IMR-90 (cell line): Measurements from ENCODE around the gene FSTL5. TPM values are rescaled to one million over a fixed set of nuclear protein-coding genes. Genes with fewer than 3 reads are reported as not detected.

Experiments used
- ATAC-seq: fragments of 200-7000 bp; cut with Tn5 transposase; 2 replicates; pipeline ENCODE4 v1.9.1; 2020; ENCODE audit warnings: low read depth, mild to moderate bottlenecking, moderate library complexity
- BruUV-seq: library from RNA; stranded (reverse); fragments of 400-500 nt; replicated peaks from 2 replicates; lab custom pipeline; 2021; lab: Mats Ljungman, UMichigan
- CTCF ChIA-PET: fragments of 300-600 bp; formaldehyde crosslinking; extraction: SDS; loops from one replicate; lab custom pipeline; 2021; ENCODE audit warnings: antibody characterized with exemption; lab: Yijun Ruan, JAX
- POLR2A ChIA-PET: fragments of 300-600 bp; sonication (Branson Sonifier 250); formaldehyde crosslinking; loops from one replicate; lab custom pipeline; 2022; ENCODE audit warnings: antibody characterized with exemption; ENCODE audit not compliant: unreplicated experiment; lab: Charles Lee
- DNase-seq: peaks from one replicate; pipeline ENCODE4 v3.0.0; 2013
- H2AFZ ChIP-seq: replicated peaks from 2 replicates; pipeline ENCODE3; 2013; ENCODE audit warnings: low read length, mild to moderate bottlenecking; ENCODE audit not compliant: poor library complexity
- H2AK5ac ChIP-seq: 2 replicates; pipeline ENCODE4 v1.6.1; 2013; ENCODE audit warnings: low read depth, low read length, inconsistent platforms
- H2AK9ac ChIP-seq: replicated peaks from 2 replicates; pipeline ENCODE3; 2013; ENCODE audit warnings: mild to moderate bottlenecking, low read depth, low read length, moderate library complexity; ENCODE audit not compliant: poor library complexity
- H2BK120ac ChIP-seq: 2 replicates; pipeline ENCODE4 v1.6.1; 2013; ENCODE audit warnings: low read depth, low read length, inconsistent platforms
- H2BK15ac ChIP-seq: 3 replicates; pipeline ENCODE4 v1.6.1; 2013; ENCODE audit warnings: low read depth, low read length, inconsistent platforms
- H2BK20ac ChIP-seq: 2 replicates; pipeline ENCODE4 v1.6.1; 2013; ENCODE audit warnings: low read depth, mild to moderate bottlenecking, inconsistent platforms, low read length, moderate library complexity
- H2BK5ac ChIP-seq: 2 replicates; pipeline ENCODE4 v1.6.1; 2013; ENCODE audit warnings: mild to moderate bottlenecking, low read depth, low read length, inconsistent platforms; ENCODE audit not compliant: poor library complexity, severe bottlenecking
- H3K14ac ChIP-seq: replicated peaks from 2 replicates; pipeline ENCODE4 v1.6.1; 2013; ENCODE audit warnings: low read depth, low read length, inconsistent platforms
- H3K18ac ChIP-seq: 2 replicates; pipeline ENCODE4 v1.6.1; 2013; ENCODE audit warnings: low read depth, low read length, control low read depth
- H3K23ac ChIP-seq: 2 replicates; pipeline ENCODE4 v1.6.1; 2013; ENCODE audit warnings: low read depth, low read length, inconsistent platforms
- H3K27ac ChIP-seq: 2 replicates; pipeline ENCODE4 v1.5.1; 2013; ENCODE audit warnings: mild to moderate bottlenecking, control low read depth, low read length; ENCODE audit not compliant: insufficient read depth
- H3K27me3 ChIP-seq: 2 replicates; pipeline ENCODE4 v1.6.1; 2013; ENCODE audit warnings: low read length; ENCODE audit not compliant: control insufficient read depth, insufficient read depth
- H3K36me3 ChIP-seq: 2 replicates; pipeline ENCODE4 v1.6.1; 2013; ENCODE audit warnings: low read length, mixed read lengths; ENCODE audit not compliant: control insufficient read depth, insufficient read depth
- H3K4ac ChIP-seq: 2 replicates; pipeline ENCODE4 v1.6.1; 2013; ENCODE audit warnings: low read depth, low read length, inconsistent platforms
- H3K4me1 ChIP-seq: 2 replicates; pipeline ENCODE4 v1.6.1; 2013; ENCODE audit warnings: low read length, mixed read lengths; ENCODE audit not compliant: control insufficient read depth, insufficient read depth
- H3K4me2 ChIP-seq: 2 replicates; pipeline ENCODE4 v1.6.1; 2013; ENCODE audit warnings: low read depth, mild to moderate bottlenecking, control low read depth, low read length, moderate library complexity
- H3K4me3 ChIP-seq: 2 replicates; pipeline ENCODE4 v1.5.1; 2013; ENCODE audit warnings: low read depth, mild to moderate bottlenecking, control low read depth, low read length, moderate library complexity; ENCODE audit not compliant: insufficient read depth
- H3K56ac ChIP-seq: 2 replicates; pipeline ENCODE4 v1.6.1; 2013; ENCODE audit warnings: low read length, inconsistent platforms; ENCODE audit not compliant: insufficient read depth; ENCODE audit errors: extremely low read depth
- H3K79me1 ChIP-seq, 2 experiments: 2 replicates each; pipeline ENCODE4 v1.6.1; 2013; ENCODE audit warnings: low read length in 2 of 2, inconsistent platforms in 1 of 2, low read depth in 1 of 2
- H3K9ac ChIP-seq: 2 replicates; pipeline ENCODE4 v1.6.1; 2013; ENCODE audit warnings: low read depth, low read length, control low read depth
- H3K9me1 ChIP-seq: 2 replicates; pipeline ENCODE4 v1.6.1; 2013; ENCODE audit warnings: low read length, inconsistent platforms; ENCODE audit not compliant: insufficient read depth
- H3K9me3 ChIP-seq: 2 replicates; pipeline ENCODE4 v1.6.1; 2013; ENCODE audit warnings: low read length; ENCODE audit not compliant: control insufficient read depth, insufficient read depth
- H4K20me1 ChIP-seq: 2 replicates; pipeline ENCODE4 v1.6.1; 2013; ENCODE audit warnings: low read length, inconsistent platforms; ENCODE audit not compliant: insufficient read depth
- H4K5ac ChIP-seq: 2 replicates; pipeline ENCODE4 v1.6.1; 2013; ENCODE audit warnings: mild to moderate bottlenecking, low read depth, low read length, control low read depth
- H4K8ac ChIP-seq, 2 experiments: 2 replicates each; pipeline ENCODE4 v1.6.1; 2013; ENCODE audit warnings: low read depth in 2 of 2, low read length in 2 of 2, control low read depth in 1 of 2, inconsistent platforms in 1 of 2
- H4K91ac ChIP-seq: 2 replicates; pipeline ENCODE4 v1.6.1; 2013; ENCODE audit warnings: low read depth, low read length, inconsistent platforms; ENCODE audit not compliant: insufficient read depth
- BHLHE40 ChIP-seq: fragments of 150-350 bp; IDR thresholded peaks from 2 replicates; pipeline ENCODE4 v1.6.1; 2016; ENCODE audit warnings: mild to moderate bottlenecking, low read depth, low read length
- CHD1 ChIP-seq: IDR thresholded peaks from 2 replicates; pipeline ENCODE4 v1.6.1; 2012; ENCODE audit warnings: low read depth, low read length, improper control_type of control experiment
- CTCF ChIP-seq: conservative IDR thresholded peaks from 2 replicates; pipeline ENCODE4 v1.5.1; 2012; ENCODE audit warnings: mild to moderate bottlenecking, low read depth, low read length, improper control_type of control experiment
- ELK1 ChIP-seq: fragments of 150-350 bp; IDR thresholded peaks from 2 replicates; pipeline ENCODE4 v1.6.1; 2016; ENCODE audit warnings: low read depth, mild to moderate bottlenecking, low read length, moderate library complexity, borderline replicate concordance
- MAFK ChIP-seq: IDR thresholded peaks from 2 replicates; pipeline ENCODE4 v1.6.1; 2012; ENCODE audit warnings: low read depth, low read length, improper control_type of control experiment
- MAZ ChIP-seq: IDR thresholded peaks from 2 replicates; pipeline ENCODE4 v1.6.1; 2012; ENCODE audit warnings: low read depth, mild to moderate bottlenecking, low read length, improper control_type of control experiment, moderate library complexity, borderline replicate concordance
- NFE2L2 ChIP-seq: fragments of 150-350 bp; IDR thresholded peaks from 2 replicates; pipeline ENCODE4 v1.6.1; 2016; ENCODE audit warnings: low read depth, mild to moderate bottlenecking, low read length
- RAD21 ChIP-seq: IDR thresholded peaks from 2 replicates; pipeline ENCODE4 v1.6.1; 2012; ENCODE audit warnings: low read length, improper control_type of control experiment
- RCOR1 ChIP-seq: IDR thresholded peaks from 2 replicates; pipeline ENCODE4 v1.6.1; 2012; ENCODE audit warnings: mild to moderate bottlenecking, low read length, improper control_type of control experiment; ENCODE audit not compliant: insufficient replicate concordance
- RFX5 ChIP-seq: IDR thresholded peaks from 2 replicates; pipeline ENCODE4 v1.8.0; 2012; ENCODE audit warnings: low read depth, mild to moderate bottlenecking, low read length, moderate library complexity
- SMC3 ChIP-seq: fragments of 150-350 bp; IDR thresholded peaks from 2 replicates; pipeline ENCODE4 v1.6.1; 2016; ENCODE audit warnings: low read depth, mild to moderate bottlenecking, antibody characterized with exemption, low read length, moderate library complexity
- USF2 ChIP-seq: fragments of 150-350 bp; IDR thresholded peaks from 2 replicates; pipeline ENCODE4 v1.6.1; 2017; ENCODE audit warnings: mild to moderate bottlenecking, antibody characterized with exemption, low read length, low read depth
- WGBS, 2 experiments: methylation state at CpG; one replicate each; pipeline versions ENCODE4 v1.1.5 to v1.1.7; 2013; ENCODE audit warnings: missing lambda C conversion rate in 2 of 2; ENCODE audit not compliant: insufficient read length in 1 of 2; ENCODE audit errors: extremely low coverage in 2 of 2; 5-methylcytosine and 5-hydroxymethylcytosine counted together
- dilution Hi-C: fragments of 300-500 bp; cut with HindIII; formaldehyde crosslinking; loops from one replicate; pipeline ENCODE4 v1.14.3; 2018; ENCODE audit warnings: low sequenced_read_pairs; ENCODE audit not compliant: unreplicated experiment
- in situ Hi-C: fragments of 300-500 bp; cut with MboI; formaldehyde crosslinking; loops from 3 replicates; pipeline ENCODE4 v1.14.3; 2019; ENCODE audit warnings: low sequenced_read_pairs, inconsistent platforms, mixed read lengths
- intact Hi-C: fragments of 100-400 bp; cut with micrococcal nuclease; formaldehyde crosslinking; loops from 2 replicates; pipeline ENCODE4 v1.10.0; 2022
- polyA plus RNA-seq, 3 experiments: library from polyadenylated mRNA; depleted of rRNA; stranded (reverse); fragments of >200 nt; gene quantifications; 2 replicates each; pipeline ENCODE4 v1.2.3, GENCODE V29; 2012; ENCODE audit warnings: low replicate concordance in 1 of 3
- total RNA-seq: library from RNA; depleted of rRNA; stranded (reverse); fragments of >200 nt; gene quantifications from 2 replicates; pipeline ENCODE4 v1.2.3, GENCODE V29; 2012

FSTL5 gene
- total and polyA plus RNA-seq, 2 of the 4 experiments (the other 2 are of a cell fraction) = under 0.01 TPM; not detected in 1

DNA sequence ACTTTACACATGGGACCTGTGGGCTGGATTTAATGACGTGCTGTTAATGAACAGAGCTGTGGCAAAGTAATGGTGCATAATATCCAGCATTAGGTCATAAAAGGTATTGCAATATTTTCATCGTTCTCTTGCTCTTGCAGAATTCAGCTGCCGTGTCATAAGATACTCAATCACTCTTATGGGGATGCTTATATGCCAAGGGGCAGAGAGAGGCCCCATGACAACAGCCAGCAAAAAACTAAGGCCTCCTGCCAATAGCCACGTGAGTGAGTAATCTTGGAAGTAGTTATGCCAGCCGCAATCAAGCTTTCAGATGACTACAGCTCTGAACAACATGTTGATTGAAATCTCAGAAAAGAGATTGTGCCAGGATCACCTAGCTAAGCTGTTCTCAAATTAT lies 616.9 kb downstream of the FSTL5 start:
- Histone ChIP-seq H3K14ac (no peak overlapping the region), H2AK9ac (no peak overlapping the region), H3K9me1 (no peaks in the 10 kb centered on the region), H3K79me1 (no peaks in the 10 kb centered on the region), H3K4ac (no peak overlapping the region), H3K4me1 (no peaks in the 10 kb centered on the region), H3K4me2 (no peak overlapping the region), H3K23ac (no peak overlapping the region), H3K36me3 (no peaks in the 10 kb centered on the region), H3K56ac (no peak overlapping the region), H2BK120ac (no peak overlapping the region), H2BK15ac (no peak overlapping the region), H3K9ac (no peak overlapping the region), H4K5ac (no peak overlapping the region), H3K18ac (no peak overlapping the region), H3K27me3 (no peaks in the 10 kb centered on the region), H3K9me3 (no peaks in the 10 kb centered on the region; the same call in 1 of the 2 replicates), H3K4me3 (no peak overlapping the region), H2AK5ac (no peak overlapping the region), H4K8ac (no peak overlapping the region), H4K91ac (no peak overlapping the region), H4K20me1 (no peaks in the 10 kb centered on the region), H3K27ac (no peak overlapping the region), H2BK20ac (no peak overlapping the region), H2AFZ (no peak overlapping the region), H2BK5ac (no peak overlapping the region)
- TF ChIP-seq BHLHE40 = no peak
- TF ChIP-seq SMC3 = no peak
- no peak for TF ChIP-seq MAFK
- TF ChIP-seq USF2 = no peak
- TF ChIP-seq RCOR1 = no peak
- TF ChIP-seq NFE2L2 = no peak
- no peak for TF ChIP-seq CHD1
- TF ChIP-seq MAZ = no peak
- no peak for TF ChIP-seq RFX5
- no peak for TF ChIP-seq CTCF
- TF ChIP-seq ELK1 = no peak
- TF ChIP-seq RAD21 = no peak
- ATAC-seq = no peak
- dilution Hi-C loops = no loop called here
- CTCF ChIA-PET = no interaction called here
- no peak for DNase-seq
- POLR2A ChIA-PET = no interaction called here
- intact Hi-C loops = no loop called here
- BruUV-seq = no TSS peak
- in situ Hi-C loops = no loop called here
- 0% methylated on average over 1 of the region's 5 CpGs; no CpG with 5 or more reads in 1 of the 2 experiments for WGBS, 2 experiments
